HCT116 (cell line): Measurements from ENCODE around the gene G6PC3. TPM values are rescaled to one million over a fixed set of nuclear protein-coding genes. Genes with fewer than 3 reads are reported as not detected.

Source experiments
- ATAC-seq: fragments of 200-7000 bp; cut with Tn5 transposase; 2 replicates; pipeline ENCODE4 v1.9.1; 2020; ENCODE audit warnings: mild to moderate bottlenecking, moderate library complexity
- Bru-seq: library from RNA; stranded (reverse); fragments of 400-500 nt; gene quantifications from one replicate; lab custom pipeline; 2021; lab: Mats Ljungman, UMichigan
- BruChase-seq, 2 experiments: library from RNA; stranded (reverse); fragments of 400-500 nt; gene quantifications; one replicate each; lab custom pipeline; 2021; lab: Mats Ljungman, UMichigan
- BruUV-seq: library from RNA; stranded (reverse); fragments of 400-500 nt; replicated peaks from 2 replicates; lab custom pipeline; 2021; lab: Mats Ljungman, UMichigan
- CTCF ChIA-PET: fragments of 300-600 bp; sonication (Branson Sonifier 250); formaldehyde crosslinking; loops from one replicate; lab custom pipeline; 2021; ENCODE audit warnings: antibody characterized with exemption; lab: Charles Lee
- POLR2A ChIA-PET: fragments of 300-600, 350-600 bp; sonication (Branson Sonifier 250); formaldehyde crosslinking; loops from one replicate; lab custom pipeline; 2021; ENCODE audit warnings: antibody characterized with exemption; lab: Charles Lee
- RAD21 ChIA-PET, 2 experiments: fragments of 300-600 bp; sonication (Branson Sonifier 250); formaldehyde crosslinking; loops; one replicate each; lab custom pipeline; 2023; ENCODE audit warnings: low total read pairs in 2 of 2; ENCODE audit not compliant: uncharacterized antibody in 2 of 2, unreplicated experiment in 2 of 2, low non-redundant PET in 1 of 2; lab: Charles Lee
- DNase-seq: peaks from one replicate; pipeline ENCODE4 v3.0.0-alpha.2; 2010; ENCODE audit warnings: low read depth, low spot score
- H2AFZ ChIP-seq: fragments of 200-600 bp; shearing (Covaris generic), sonication (generic); 2 replicates; pipeline ENCODE4 v1.6.1; 2017; ENCODE audit warnings: low read depth, mixed run types, mixed read lengths, antibody characterized with exemption, low read length; ENCODE audit not compliant: poor library complexity, severe bottlenecking
- H3K27ac ChIP-seq: 2 replicates; pipeline ENCODE4 v1.5.1; 2012; ENCODE audit warnings: low read depth, low read length
- H3K27me3 ChIP-seq: fragments of 200-600 bp; sonication (generic); 2 replicates; pipeline ENCODE4 v1.6.1; 2016; ENCODE audit warnings: mixed run types, low read length, mixed read lengths; ENCODE audit not compliant: insufficient read depth
- H3K36me3 ChIP-seq, 2 experiments: fragments of 200-500 bp in 1 of 2; fragments of 200-600 bp in 1 of 2; sonication (Bioruptor generic) in 1 of 2; sonication (generic) in 1 of 2; 2 replicates each; pipeline versions ENCODE4 v1.5.1 to v1.6.1; 2014 to 2016; ENCODE audit warnings: low read length in 2 of 2, inconsistent platforms in 1 of 2, mixed read lengths in 1 of 2, mixed run types in 1 of 2; ENCODE audit not compliant: insufficient read depth in 2 of 2, control insufficient read depth in 1 of 2
- H3K4me1 ChIP-seq, 2 experiments: fragments of 200-600 bp in 1 of 2; sonication (generic) in 1 of 2; 2 replicates each; pipeline versions ENCODE4 v1.5.1 to v1.6.1; 2012 to 2017; ENCODE audit warnings: low read length in 2 of 2, inconsistent platforms in 1 of 2, mild to moderate bottlenecking in 1 of 2, mixed read lengths in 1 of 2, mixed run types in 1 of 2, moderate library complexity in 1 of 2; ENCODE audit not compliant: insufficient read depth in 2 of 2, control insufficient read depth in 1 of 2
- H3K4me2 ChIP-seq: fragments of 200-600 bp; sonication (generic); 2 replicates; pipeline ENCODE4 v1.6.1; 2017; ENCODE audit warnings: mixed run types, low read length, mixed read lengths
- H3K4me3 ChIP-seq, 2 experiments: fragments of 200-600 bp in 1 of 2; sonication (generic) in 1 of 2; replicated peaks in 1 of 2; 2 replicates each; pipeline ENCODE4 v1.5.1; 2011 to 2016; ENCODE audit warnings: low read length in 2 of 2, control low read depth in 1 of 2, low read depth in 1 of 2, mild to moderate bottlenecking in 1 of 2, mixed read lengths in 1 of 2, mixed run types in 1 of 2
- H3K79me2 ChIP-seq: fragments of 200-600 bp; sonication (generic); 2 replicates; pipeline ENCODE4 v1.6.1; 2017; ENCODE audit warnings: mild to moderate bottlenecking, mixed run types, low read length, moderate library complexity, mixed read lengths; ENCODE audit not compliant: insufficient read depth
- H3K9ac ChIP-seq: fragments of 200-600 bp; sonication (generic); 2 replicates; pipeline ENCODE4 v1.6.1; 2016; ENCODE audit warnings: low read length, mixed read lengths
- H3K9me2 ChIP-seq: fragments of 200-600 bp; sonication (generic), shearing (Covaris generic); 2 replicates; pipeline ENCODE4 v1.6.1; 2017; ENCODE audit warnings: mixed run types, mild to moderate bottlenecking, moderate library complexity; ENCODE audit not compliant: insufficient read depth
- H3K9me3 ChIP-seq, 2 experiments: fragments of 200-500 bp in 1 of 2; fragments of 200-600 bp in 1 of 2; sonication (Bioruptor generic) in 1 of 2; sonication (generic) in 1 of 2; 2 replicates each; pipeline ENCODE4 v1.6.1; 2014 to 2017; ENCODE audit warnings: low read length in 2 of 2, mixed read lengths in 2 of 2, inconsistent platforms in 1 of 2, low read depth in 1 of 2, mild to moderate bottlenecking in 1 of 2, mixed run types in 1 of 2, moderate library complexity in 1 of 2; ENCODE audit not compliant: control insufficient read depth in 1 of 2, insufficient read depth in 1 of 2
- H4K20me1 ChIP-seq: fragments of 200-600 bp; sonication (generic), shearing (Covaris generic); 2 replicates; pipeline ENCODE4 v1.6.1; 2017; ENCODE audit warnings: mixed run types, mild to moderate bottlenecking, moderate library complexity; ENCODE audit not compliant: insufficient read depth
- CBX3 ChIP-seq: IDR thresholded peaks from 2 replicates; pipeline ENCODE4 v1.6.1; 2012; ENCODE audit warnings: low read depth
- EGR1 ChIP-seq: IDR thresholded peaks from 2 replicates; pipeline ENCODE4 v1.6.1; 2012; ENCODE audit warnings: low read depth
- EZH2 ChIP-seq: fragments of 200-600 bp; sonication (generic); IDR thresholded peaks from 2 replicates; pipeline ENCODE4 v1.6.1; 2017; ENCODE audit warnings: antibody characterized with exemption, mixed run types
- EZH2phosphoT487 ChIP-seq: fragments of 200-600 bp; IDR thresholded peaks from 2 replicates; pipeline ENCODE4 v1.6.1; 2018; ENCODE audit warnings: antibody characterized with exemption, borderline replicate concordance
- JUND ChIP-seq: IDR thresholded peaks from 2 replicates; pipeline ENCODE4 v1.6.1; 2012
- POLR2A ChIP-seq: IDR thresholded peaks from 2 replicates; pipeline ENCODE4 v1.7.0; 2011; ENCODE audit warnings: borderline replicate concordance; ENCODE audit not compliant: insufficient read depth, insufficient read length; ENCODE audit errors: extremely low read depth
- POLR2AphosphoS5 ChIP-seq: IDR thresholded peaks from 2 replicates; pipeline ENCODE4 v1.6.1; 2011; ENCODE audit warnings: mild to moderate bottlenecking, low read depth, low read length, moderate library complexity
- SIN3A ChIP-seq: IDR thresholded peaks from 2 replicates; pipeline ENCODE4 v1.6.1; 2012; ENCODE audit warnings: low read depth
- SP1 ChIP-seq: IDR thresholded peaks from 2 replicates; pipeline ENCODE4 v1.6.1; 2012; ENCODE audit warnings: low read depth
- SRF ChIP-seq: IDR thresholded peaks from 2 replicates; pipeline ENCODE4 v1.6.1; 2012; ENCODE audit warnings: low read depth
- TCF7L2 ChIP-seq: IDR thresholded peaks from 2 replicates; pipeline ENCODE4 v1.7.0; 2011; ENCODE audit warnings: borderline replicate concordance, inconsistent platforms; ENCODE audit not compliant: insufficient read depth, insufficient read length; ENCODE audit errors: extremely low read depth
- YY1 ChIP-seq: IDR thresholded peaks from 2 replicates; pipeline ENCODE4 v1.6.1; 2011; ENCODE audit warnings: low read length, low read depth, moderate library complexity, mild to moderate bottlenecking; ENCODE audit not compliant: insufficient replicate concordance; ENCODE audit errors: extremely low read depth
- ZFX ChIP-seq: fragments of 450-650 bp; IDR thresholded peaks from 2 replicates; pipeline ENCODE4 v1.6.1; 2017
- intact Hi-C: fragments of 100-400 bp; cut with micrococcal nuclease; formaldehyde crosslinking; loops from 2 replicates; pipeline ENCODE4 v1.10.0; 2022
- long read RNA-seq: library from polyadenylated mRNA; unstranded; transcript quantifications from one replicate; pipeline ENCODE4 v2.0.0, GENCODE V29; 2021; ENCODE audit not compliant: unreplicated experiment
- polyA plus RNA-seq: library from polyadenylated mRNA; unstranded; fragments of >200 nt; gene quantifications from 2 replicates; pipeline ENCODE4 v1.2.1, GENCODE V29; 2012; ENCODE audit warnings: missing spikeins
- total RNA-seq: library from RNA; stranded (reverse); gene quantifications from one replicate; pipeline ENCODE4 v1.2.1, GENCODE V29; 2021; ENCODE audit not compliant: unreplicated experiment
- TF ChIP-seq, protein P1 (sequence below): IDR thresholded peaks from 2 replicates; pipeline ENCODE4 v1.6.1; 2011; ENCODE audit warnings: mild to moderate bottlenecking, low read length, moderate library complexity; ENCODE audit not compliant: insufficient replicate concordance; ENCODE audit errors: extremely low read depth
- TF ChIP-seq, protein P2 (sequence below): IDR thresholded peaks from 2 replicates; pipeline ENCODE4 v1.6.1; 2012
- TF ChIP-seq, protein P3 (sequence below), 3 experiments: fragments of 200-600 bp in 1 of 3; sonication (generic) in 1 of 3; IDR thresholded peaks in 2 of 3; conservative IDR thresholded peaks in 1 of 3; 2 replicates each; pipeline ENCODE4 v1.5.1; 2012 to 2017; ENCODE audit warnings: low read depth in 2 of 3, low read length in 2 of 3, antibody characterized with exemption in 1 of 3, borderline replicate concordance in 1 of 3, control low read depth in 1 of 3, mild to moderate bottlenecking in 1 of 3, mixed read lengths in 1 of 3, mixed run types in 1 of 3, moderate library complexity in 1 of 3; ENCODE audit not compliant: insufficient read depth in 1 of 3

The G6PC3 gene, protein sequence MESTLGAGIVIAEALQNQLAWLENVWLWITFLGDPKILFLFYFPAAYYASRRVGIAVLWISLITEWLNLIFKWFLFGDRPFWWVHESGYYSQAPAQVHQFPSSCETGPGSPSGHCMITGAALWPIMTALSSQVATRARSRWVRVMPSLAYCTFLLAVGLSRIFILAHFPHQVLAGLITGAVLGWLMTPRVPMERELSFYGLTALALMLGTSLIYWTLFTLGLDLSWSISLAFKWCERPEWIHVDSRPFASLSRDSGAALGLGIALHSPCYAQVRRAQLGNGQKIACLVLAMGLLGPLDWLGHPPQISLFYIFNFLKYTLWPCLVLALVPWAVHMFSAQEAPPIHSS
- total RNA-seq (50.6 TPM), Bru-seq, nascent RNA (percentile 78 among the genes with signal in this experiment), BruChase-seq, experiment 1, labeled RNA remaining after a 6-hour chase (percentile 80 among the genes with signal in this experiment), BruChase-seq, experiment 2, labeled RNA remaining after a 2-hour chase (percentile 78 among the genes with signal in this experiment)
- 67.8 and 69.6 TPM in 2 replicates for polyA plus RNA-seq
- long read RNA-seq, transcript G6PC3-201 (6 exons, 1,533 nt) = major isoform, 12 of 35 reads
- long read RNA-seq, partial matches to known transcripts = 3 of 35 reads
- long read RNA-seq, other reads (novel, unspliced or antisense) = 19 of 35 reads

DNA sequence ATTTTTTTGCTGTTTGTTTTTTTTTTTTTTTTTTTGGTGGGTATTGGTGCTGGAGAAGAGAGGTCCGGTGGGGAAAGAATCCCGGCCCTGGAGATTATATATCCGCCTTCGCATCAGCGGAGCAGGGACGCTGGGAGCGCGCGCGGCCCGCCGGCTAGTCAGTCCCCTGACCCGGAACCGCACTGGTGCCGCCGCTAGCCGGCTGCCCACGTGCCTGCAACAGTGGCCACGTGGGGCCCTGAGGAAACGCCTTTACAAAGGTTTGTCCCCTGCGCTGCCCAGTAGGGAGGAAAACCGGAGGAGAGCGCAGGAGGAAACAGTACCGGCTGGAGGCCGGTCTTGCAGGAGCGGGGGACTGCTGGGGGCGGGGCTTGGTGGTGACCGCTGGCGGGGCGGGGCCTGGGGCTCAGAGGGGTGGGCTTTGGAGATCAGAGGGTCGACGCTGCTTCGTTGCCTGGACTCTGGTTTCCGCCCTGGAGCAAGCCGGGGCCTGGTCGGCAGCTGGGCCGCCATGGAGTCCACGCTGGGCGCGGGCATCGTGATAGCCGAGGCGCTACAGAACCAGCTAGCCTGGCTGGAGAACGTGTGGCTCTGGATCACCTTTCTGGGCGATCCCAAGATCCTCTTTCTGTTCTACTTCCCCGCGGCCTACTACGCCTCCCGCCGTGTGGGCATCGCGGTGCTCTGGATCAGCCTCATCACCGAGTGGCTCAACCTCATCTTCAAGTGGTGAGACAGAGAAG, at the start of gene G6PC3:
Gene G6PC3 (plus strand): TSS at position 281 of the 743 bp plus-strand sequence. CDS start 231 bp downstream, at position 512.
- H3K4me3 ChIP-seq = peak within 1 kb of the TSS; percentile 76 to 81
- TF ChIP-seq SP1 (peak; percentile 94), TCF7L2 (peak; percentile 53), CBX3 (peak; percentile 98), POLR2AphosphoS5 (peak; percentile 81), SRF (no peak; the same call in 1 of the 2 replicates), JUND (no peak; the same call in 1 of the 2 replicates), ZFX (peak; percentile 85; the same call in 1 of the 2 replicates), YY1 (peak; percentile 83), EGR1 (peak; percentile 51; the same call in 1 of the 2 replicates), POLR2A (no peak), EZH2 (no peak), EZH2phosphoT487 (no peak), SIN3A (peak; percentile 99)
- TF ChIP-seq, protein P1, sequence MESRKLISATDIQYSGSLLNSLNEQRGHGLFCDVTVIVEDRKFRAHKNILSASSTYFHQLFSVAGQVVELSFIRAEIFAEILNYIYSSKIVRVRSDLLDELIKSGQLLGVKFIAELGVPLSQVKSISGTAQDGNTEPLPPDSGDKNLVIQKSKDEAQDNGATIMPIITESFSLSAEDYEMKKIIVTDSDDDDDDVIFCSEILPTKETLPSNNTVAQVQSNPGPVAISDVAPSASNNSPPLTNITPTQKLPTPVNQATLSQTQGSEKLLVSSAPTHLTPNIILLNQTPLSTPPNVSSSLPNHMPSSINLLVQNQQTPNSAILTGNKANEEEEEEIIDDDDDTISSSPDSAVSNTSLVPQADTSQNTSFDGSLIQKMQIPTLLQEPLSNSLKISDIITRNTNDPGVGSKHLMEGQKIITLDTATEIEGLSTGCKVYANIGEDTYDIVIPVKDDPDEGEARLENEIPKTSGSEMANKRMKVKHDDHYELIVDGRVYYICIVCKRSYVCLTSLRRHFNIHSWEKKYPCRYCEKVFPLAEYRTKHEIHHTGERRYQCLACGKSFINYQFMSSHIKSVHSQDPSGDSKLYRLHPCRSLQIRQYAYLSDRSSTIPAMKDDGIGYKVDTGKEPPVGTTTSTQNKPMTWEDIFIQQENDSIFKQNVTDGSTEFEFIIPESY = peak; percentile 88
- TF ChIP-seq, protein P2, sequence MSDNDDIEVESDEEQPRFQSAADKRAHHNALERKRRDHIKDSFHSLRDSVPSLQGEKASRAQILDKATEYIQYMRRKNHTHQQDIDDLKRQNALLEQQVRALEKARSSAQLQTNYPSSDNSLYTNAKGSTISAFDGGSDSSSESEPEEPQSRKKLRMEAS = peak; percentile 100
- TF ChIP-seq, protein P3, sequence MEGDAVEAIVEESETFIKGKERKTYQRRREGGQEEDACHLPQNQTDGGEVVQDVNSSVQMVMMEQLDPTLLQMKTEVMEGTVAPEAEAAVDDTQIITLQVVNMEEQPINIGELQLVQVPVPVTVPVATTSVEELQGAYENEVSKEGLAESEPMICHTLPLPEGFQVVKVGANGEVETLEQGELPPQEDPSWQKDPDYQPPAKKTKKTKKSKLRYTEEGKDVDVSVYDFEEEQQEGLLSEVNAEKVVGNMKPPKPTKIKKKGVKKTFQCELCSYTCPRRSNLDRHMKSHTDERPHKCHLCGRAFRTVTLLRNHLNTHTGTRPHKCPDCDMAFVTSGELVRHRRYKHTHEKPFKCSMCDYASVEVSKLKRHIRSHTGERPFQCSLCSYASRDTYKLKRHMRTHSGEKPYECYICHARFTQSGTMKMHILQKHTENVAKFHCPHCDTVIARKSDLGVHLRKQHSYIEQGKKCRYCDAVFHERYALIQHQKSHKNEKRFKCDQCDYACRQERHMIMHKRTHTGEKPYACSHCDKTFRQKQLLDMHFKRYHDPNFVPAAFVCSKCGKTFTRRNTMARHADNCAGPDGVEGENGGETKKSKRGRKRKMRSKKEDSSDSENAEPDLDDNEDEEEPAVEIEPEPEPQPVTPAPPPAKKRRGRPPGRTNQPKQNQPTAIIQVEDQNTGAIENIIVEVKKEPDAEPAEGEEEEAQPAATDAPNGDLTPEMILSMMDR (IDR thresholded peaks at IDR 0.05 in 2 of 3, conservative IDR thresholded peaks at IDR 0.05 in 1 of 3; ENCODE audit: borderline replicate concordance in 1 of 3, insufficient read depth in 1 of 3, low read depth in 2 of 3, low read length in 2 of 3) = no peak
- TF ChIP-seq, all 23 proteins: peak for 10
- no peaks in the 10 kb centered on the region for H3K9me2 ChIP-seq
- no peaks in the 10 kb centered on the region for H3K9me3 ChIP-seq
- H3K4me1 ChIP-seq = peaks cover 18 to 39% of the 10 kb centered on the region in 2 experiments
- peak within 1 kb of the TSS; percentile 82 for H3K9ac ChIP-seq
- peaks cover 32% of the 10 kb centered on the region for H3K79me2 ChIP-seq
- no peaks in the 10 kb centered on the region for H4K20me1 ChIP-seq
- H3K27me3 ChIP-seq = no peaks in the 10 kb centered on the region
- H3K27ac ChIP-seq = peak within 1 kb of the TSS; percentile 88
- H3K4me2 ChIP-seq = peak within 1 kb of the TSS; percentile 96
- no peak within 1 kb of the TSS for H2AFZ ChIP-seq
- intact Hi-C loops = no loop called here
- ChIA-PET RAD21 (no interaction called here), CTCF (interaction anchor here (1.4 kb wide), 1 partner anchor 13 kb away, joined by 3 read pairs; no protein-coding TSS in a partner anchor), POLR2A (interaction anchor here (0.7 to 1.0 kb wide), 4 partner anchors 11 to 1699 kb away, joined by 3 to 4 read pairs (median 3); no protein-coding TSS in a partner anchor)
- ATAC-seq (peak; percentile 84), DNase-seq (peak; percentile 96)
- peaks cover 5 to 9% of the 10 kb centered on the region in 2 experiments; a peak in 2 of 4 replicates for H3K36me3 ChIP-seq
- no TSS peak for BruUV-seq
